HEK293T (cell line): ENCODE measurements around the gene STOX1.

Experiments
- BHLHE40 ChIP-seq: fragments of 450-650 bp; IDR thresholded peaks from 2 replicates; pipeline ENCODE4 v1.6.1; 2016; ENCODE audit warnings: mild to moderate bottlenecking, moderate library complexity, borderline replicate concordance
- ELF4 ChIP-seq: fragments of 450-650 bp; IDR thresholded peaks from 2 replicates; pipeline ENCODE4 v1.6.1; 2017; ENCODE audit warnings: antibody characterized with exemption
- FOXA1 ChIP-seq: fragments of 450-650 bp; IDR thresholded peaks from 2 replicates; pipeline ENCODE4 v1.6.1; 2016; ENCODE audit warnings: mild to moderate bottlenecking
- FOXK2 ChIP-seq: fragments of 450-650 bp; IDR thresholded peaks from 2 replicates; pipeline ENCODE4 v1.6.1; 2016; ENCODE audit warnings: mild to moderate bottlenecking
- HDGF ChIP-seq: fragments of 450-650 bp; IDR thresholded peaks from 2 replicates; pipeline ENCODE4 v1.6.1; 2017; ENCODE audit warnings: antibody characterized with exemption, borderline replicate concordance
- L3MBTL2 ChIP-seq: fragments of 450-650 bp; conservative IDR thresholded peaks from 2 replicates; pipeline ENCODE4 v1.6.1; 2016; ENCODE audit warnings: mild to moderate bottlenecking
- PKNOX1 ChIP-seq: fragments of 450-650 bp; IDR thresholded peaks from 2 replicates; pipeline ENCODE4 v1.6.1; 2016

GRCh38 chr10:68795886-68796532 lies 31.3 kb upstream of the STOX1 start:
- TF ChIP-seq ELF4, result no peak
- no peak for TF ChIP-seq FOXK2
- no peak for TF ChIP-seq FOXA1
- no peak for TF ChIP-seq BHLHE40
- no peak for TF ChIP-seq PKNOX1
- no peak for TF ChIP-seq HDGF
- no peak for TF ChIP-seq L3MBTL2
